H9 (cell line): ENCODE results near the gene ZBTB20. TPM values are rescaled to one million over a fixed set of nuclear protein-coding genes. Genes with fewer than 3 reads are reported as not detected.

Experiments used
- DNase-seq: peaks from one replicate; pipeline ENCODE4 v3.0.0-alpha.2; 2017
- H2AFZ ChIP-seq: one replicate; pipeline ENCODE4 v1.6.1; 2013; ENCODE audit warnings: mild to moderate bottlenecking, low read length, control low read depth, moderate library complexity
- H2AK5ac ChIP-seq: 2 replicates; pipeline ENCODE4 v1.6.1; 2013; ENCODE audit warnings: low read length, control low read depth, mixed read lengths; ENCODE audit not compliant: insufficient read length
- H2BK120ac ChIP-seq: one replicate; pipeline ENCODE4 v1.6.1; 2013; ENCODE audit warnings: low read depth, mild to moderate bottlenecking, low read length, control low read depth, inconsistent platforms; ENCODE audit not compliant: poor library complexity, severe bottlenecking
- H2BK12ac ChIP-seq: 2 replicates; pipeline ENCODE4 v1.6.1; 2013; ENCODE audit warnings: low read length, control low read depth, mixed read lengths, low read depth; ENCODE audit not compliant: insufficient read length
- H2BK15ac ChIP-seq: 2 replicates; pipeline ENCODE4 v1.6.1; 2013; ENCODE audit warnings: low read depth, low read length, control low read depth
- H2BK20ac ChIP-seq: one replicate; pipeline ENCODE4 v1.6.1; 2013; ENCODE audit warnings: low read depth, mild to moderate bottlenecking, low read length, control low read depth, inconsistent platforms; ENCODE audit not compliant: poor library complexity, severe bottlenecking
- H2BK5ac ChIP-seq: 2 replicates; pipeline ENCODE4 v1.6.1; 2013; ENCODE audit warnings: low read length, control low read depth, mixed read lengths; ENCODE audit not compliant: insufficient read length
- H3K14ac ChIP-seq: 2 replicates; pipeline ENCODE4 v1.6.1; 2013; ENCODE audit warnings: low read length, control low read depth; ENCODE audit not compliant: insufficient read depth
- H3K18ac ChIP-seq: 2 replicates; pipeline ENCODE4 v1.6.1; 2013; ENCODE audit warnings: low read depth, mild to moderate bottlenecking, mixed read lengths, low read length, control low read depth; ENCODE audit not compliant: insufficient read length
- H3K23ac ChIP-seq: 2 replicates; pipeline ENCODE4 v1.6.1; 2013; ENCODE audit warnings: low read length, control low read depth, mixed read lengths, low read depth; ENCODE audit not compliant: insufficient read length
- H3K23me2 ChIP-seq: 2 replicates; pipeline ENCODE4 v1.6.1; 2013; ENCODE audit warnings: low read depth, mild to moderate bottlenecking, mixed read lengths, low read length, control low read depth; ENCODE audit not compliant: insufficient read length, poor library complexity, severe bottlenecking
- H3K27ac ChIP-seq: 2 replicates; pipeline ENCODE4 v1.5.1; 2013; ENCODE audit warnings: low read length, control low read depth, mixed read lengths, low read depth; ENCODE audit not compliant: insufficient read length
- H3K27me3 ChIP-seq: 2 replicates; pipeline ENCODE4 v1.6.1; 2013; ENCODE audit warnings: low read length, control low read depth, inconsistent platforms; ENCODE audit not compliant: insufficient read depth
- H3K4ac ChIP-seq: 2 replicates; pipeline ENCODE4 v1.6.1; 2013; ENCODE audit warnings: low read depth, mild to moderate bottlenecking, control low read depth, inconsistent platforms, low read length, moderate library complexity
- H3K4me1 ChIP-seq: 2 replicates; pipeline ENCODE4 v1.6.1; 2013; ENCODE audit warnings: low read length, control low read depth, inconsistent platforms; ENCODE audit not compliant: insufficient read depth
- H3K4me2 ChIP-seq: 2 replicates; pipeline ENCODE4 v1.6.1; 2013; ENCODE audit warnings: low read length, control low read depth, mixed read lengths; ENCODE audit not compliant: insufficient read length, insufficient read depth
- H3K56ac ChIP-seq: 2 replicates; pipeline ENCODE4 v1.6.1; 2013; ENCODE audit warnings: low read depth, mild to moderate bottlenecking, mixed read lengths, low read length, control low read depth; ENCODE audit not compliant: insufficient read length
- H3K79me1 ChIP-seq: 2 replicates; pipeline ENCODE4 v1.6.1; 2013; ENCODE audit warnings: low read depth, mild to moderate bottlenecking, moderate library complexity, low read length, control low read depth, inconsistent platforms; ENCODE audit not compliant: insufficient read depth, poor library complexity, severe bottlenecking
- H3K79me2 ChIP-seq: 2 replicates; pipeline ENCODE4 v1.6.1; 2013; ENCODE audit warnings: low read length, control low read depth, inconsistent platforms; ENCODE audit not compliant: insufficient read depth
- H3K9ac ChIP-seq: 2 replicates; pipeline ENCODE4 v1.6.1; 2013; ENCODE audit warnings: low read length, control low read depth, mixed read lengths; ENCODE audit not compliant: insufficient read length; ENCODE audit errors: extremely low read depth
- H3K9me3 ChIP-seq: one replicate; pipeline ENCODE4 v1.6.1; 2013; ENCODE audit warnings: low read depth, low read length, inconsistent platforms; ENCODE audit not compliant: control insufficient read depth
- H3T11ph ChIP-seq: one replicate; pipeline ENCODE4 v1.6.1; 2013; ENCODE audit warnings: mild to moderate bottlenecking, low read length, control low read depth, inconsistent platforms
- H4K20me1 ChIP-seq: one replicate; pipeline ENCODE4 v1.6.1; 2013; ENCODE audit not compliant: control insufficient read depth, insufficient read length, insufficient read depth
- H4K5ac ChIP-seq: 2 replicates; pipeline ENCODE4 v1.6.1; 2013; ENCODE audit warnings: low read depth, mild to moderate bottlenecking, mixed read lengths, low read length, control low read depth; ENCODE audit not compliant: insufficient read length
- H4K8ac ChIP-seq: replicated peaks from 2 replicates; pipeline ENCODE4 v1.6.1; 2013; ENCODE audit warnings: low read length, control low read depth, mixed read lengths, low read depth; ENCODE audit not compliant: insufficient read length
- H4K91ac ChIP-seq: 2 replicates; pipeline ENCODE4 v1.6.1; 2013; ENCODE audit warnings: low read depth, mild to moderate bottlenecking, moderate library complexity, mixed read lengths, low read length, control low read depth; ENCODE audit not compliant: insufficient read length
- H3K27ac Mint-ChIP-seq, 3 experiments: 2 replicates in 2 of 3; 3 replicates in 1 of 3; pipeline ENCODE4 v1.8.0; 2020 to 2021; ENCODE audit warnings: mixed read lengths in 3 of 3, mild to moderate bottlenecking in 1 of 3, moderate library complexity in 1 of 3
- H3K27me3 Mint-ChIP-seq: 2 replicates; pipeline ENCODE4 v1.8.0; 2021; ENCODE audit warnings: low read depth, mild to moderate bottlenecking, moderate library complexity, mixed read lengths
- H3K36me3 Mint-ChIP-seq, 3 experiments: 2 replicates in 2 of 3; 3 replicates in 1 of 3; pipeline ENCODE4 v1.8.0; 2020 to 2021; ENCODE audit warnings: low read depth in 3 of 3, mixed read lengths in 3 of 3; ENCODE audit not compliant: insufficient read depth in 1 of 3
- H3K4me1 Mint-ChIP-seq, 2 experiments: 2 replicates each; pipeline ENCODE4 v1.8.0; 2020; ENCODE audit warnings: mixed read lengths in 2 of 2
- H3K4me3 Mint-ChIP-seq, 2 experiments: 2 replicates in 1 of 2; 3 replicates in 1 of 2; pipeline ENCODE4 v1.8.0; 2020 to 2021; ENCODE audit warnings: mild to moderate bottlenecking in 2 of 2, mixed read lengths in 2 of 2, moderate library complexity in 1 of 2
- H3K9me3 Mint-ChIP-seq, 2 experiments: 2 replicates in 1 of 2; 3 replicates in 1 of 2; pipeline ENCODE4 v1.8.0; 2020; ENCODE audit warnings: mild to moderate bottlenecking in 2 of 2, mixed read lengths in 2 of 2, moderate library complexity in 1 of 2
- CTCF ChIP-seq: fragments of 200-600 bp; sonication (generic); conservative IDR thresholded peaks from 3 replicates; pipeline ENCODE4 v1.8.0; 2021; ENCODE audit warnings: antibody characterized with exemption, mild to moderate bottlenecking
- WGBS: extraction: QIAGEN DNeasy Blood & Tissue Kit; methylation state at CpG from one replicate; pipeline ENCODE4 v1.1.7; 2013; ENCODE audit warnings: missing lambda C conversion rate, low lambda C conversion rate, mixed read lengths; ENCODE audit not compliant: insufficient read length; ENCODE audit errors: extremely low coverage; 5-methylcytosine and 5-hydroxymethylcytosine counted together
- total RNA-seq: library from RNA; stranded (reverse); gene quantifications from 2 replicates; pipeline ENCODE4 v1.2.1, GENCODE V29; 2021

Gene ZBTB20
- total RNA-seq, 1 experiment from 2014 or later: 0.70 TPM

DNA sequence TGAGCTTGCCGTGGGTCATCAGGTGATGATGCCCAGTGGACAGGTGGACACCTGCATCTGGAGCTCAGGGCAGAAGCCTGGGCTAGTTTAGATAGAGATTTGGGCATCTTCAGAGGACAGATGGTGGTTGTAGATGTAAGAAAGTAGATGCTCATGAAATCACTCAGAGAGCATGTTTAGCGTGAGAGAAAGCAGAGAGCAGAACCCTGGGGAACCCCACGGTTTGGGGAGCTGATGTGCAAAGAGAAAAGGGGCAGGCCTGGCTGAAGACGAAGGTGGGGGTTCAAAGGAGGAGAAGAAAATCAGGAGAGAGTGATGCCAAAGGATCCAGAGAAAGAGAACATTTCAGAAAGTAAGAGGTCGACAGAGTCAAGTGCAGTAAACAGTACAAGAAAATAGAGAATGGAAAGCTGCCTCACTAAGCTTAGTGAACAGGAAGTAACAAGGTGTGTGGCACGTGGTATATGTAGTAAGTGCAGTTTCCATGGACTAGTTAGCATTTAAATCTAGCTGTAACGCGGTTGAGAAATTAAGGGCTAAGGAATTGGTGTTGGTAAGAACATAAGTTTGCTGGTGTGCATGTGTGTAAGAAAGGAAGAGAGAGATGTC lies 839.8 kb downstream of the ZBTB20 start:
- Histone ChIP-seq H3K9ac (no peak overlapping the region), H3K27me3 (no peaks in the 10 kb centered on the region), H3K9me3 (no peaks in the 10 kb centered on the region), H2AFZ (no peak overlapping the region), H4K8ac (no peak overlapping the region), H3K18ac (no peak overlapping the region), H2AK5ac (no peak overlapping the region), H2BK15ac (no peak overlapping the region), H2BK120ac (no peak overlapping the region), H3T11ph (no peak overlapping the region), H3K23me2 (no peaks in the 10 kb centered on the region), H3K4me2 (no peak overlapping the region), H3K4ac (no peak overlapping the region), H3K56ac (no peak overlapping the region), H3K14ac (no peak overlapping the region), H3K27ac (no peak overlapping the region), H3K4me1 (no peaks in the 10 kb centered on the region), H4K20me1 (no peaks in the 10 kb centered on the region), H2BK12ac (no peak overlapping the region), H3K79me2 (no peaks in the 10 kb centered on the region), H2BK20ac (no peak overlapping the region), H4K91ac (no peak overlapping the region), H3K23ac (no peak overlapping the region), H2BK5ac (no peak overlapping the region), H3K79me1 (no peaks in the 10 kb centered on the region), H4K5ac (no peak overlapping the region)
- no peak for TF ChIP-seq CTCF
- H3K27me3 Mint-ChIP-seq: no peaks in the 10 kb centered on the region
- H3K9me3 Mint-ChIP-seq: no peaks in the 10 kb centered on the region
- no peak overlapping the region for H3K4me3 Mint-ChIP-seq
- no peaks in the 10 kb centered on the region for H3K36me3 Mint-ChIP-seq
- no peak for DNase-seq
- no peaks in the 10 kb centered on the region for H3K4me1 Mint-ChIP-seq
- no peak overlapping the region for H3K27ac Mint-ChIP-seq
- whole genome bisulfite sequencing: no CpG with 5 or more reads among the region's 8 CpGs
